Vagina (tissue), 2 donors: Measurements from ENCODE around the gene BTN1A1. TPM values are rescaled to one million over a fixed set of nuclear protein-coding genes. Genes with fewer than 3 reads are reported as not detected.

Source experiments
- DNase-seq, 2 donors: peaks; one replicate each; pipeline ENCODE4 v3.0.0-alpha.2; 2017; ENCODE audit errors: extremely low spot score in 2 of 2
- H3K27ac ChIP-seq: fragments of 200-600 bp; sonication (generic); one replicate; pipeline ENCODE4 v1.5.1; 2019
- H3K27me3 ChIP-seq: fragments of 200-600 bp; sonication (generic); one replicate; pipeline ENCODE4 v1.5.1; 2019
- H3K36me3 ChIP-seq, 2 donors: fragments of 200-600 bp; sonication (generic); one replicate each; pipeline ENCODE4 v1.5.1; 2017 to 2019
- H3K4me1 ChIP-seq: fragments of 200-600 bp; sonication (generic); one replicate; pipeline ENCODE4 v1.5.1; 2019
- H3K4me3 ChIP-seq, 2 donors: fragments of 200-600 bp; sonication (generic); 1 replicate in 1 of 2; 2 replicates in 1 of 2; pipeline ENCODE4 v1.5.1; 2016 to 2019
- H3K9me3 ChIP-seq: fragments of 200-600 bp; sonication (generic); one replicate; pipeline ENCODE4 v1.5.1; 2019
- CTCF ChIP-seq, 3 experiments: fragments of 450-650 bp in 2 of 3; fragments of 200-600 bp in 1 of 3; sonication (generic) in 1 of 3; IDR thresholded peaks; one replicate each; pipeline ENCODE4 v1.5.1; 2017 to 2019; ENCODE audit warnings: antibody characterized with exemption in 3 of 3, mild to moderate bottlenecking in 2 of 3, moderate library complexity in 2 of 3
- POLR2A ChIP-seq, 2 donors: fragments of 450-650 bp; IDR thresholded peaks; one replicate each; pipeline ENCODE4 v1.6.1; 2017; ENCODE audit warnings: antibody characterized with exemption in 2 of 2, mild to moderate bottlenecking in 2 of 2, moderate library complexity in 2 of 2
- POLR2AphosphoS5 ChIP-seq, 2 donors: sonication (generic); formaldehyde crosslinking; IDR thresholded peaks; one replicate each; pipeline ENCODE4 v1.9.0; 2017; ENCODE audit warnings: antibody characterized with exemption in 2 of 2, mild to moderate bottlenecking in 2 of 2, low read depth in 1 of 2; ENCODE audit not compliant: insufficient read depth in 1 of 2
- intact Hi-C: fragments of 100-400 bp; cut with DNase I; formaldehyde crosslinking; loops from one replicate; pipeline ENCODE4 v1.15.1; 2023
- total RNA-seq: library from RNA; depleted of rRNA; stranded (reverse); fragments of >200 nt; gene quantifications from one replicate; pipeline ENCODE4 v1.2.3, GENCODE V29; 2016

The BTN1A1 gene
- total RNA-seq, 1 donor from 2014 or later: not detected

GRCh38 chr6:26552205-26552604, 52.1 kb downstream of the BTN1A1 start:
- DNase-seq: no peak
- TF ChIP-seq POLR2A (IDR thresholded peaks at IDR 0.05): no peak
- Histone ChIP-seq H3K36me3 (no peaks in the 10 kb centered on the region), H3K27me3 (no peaks in the 10 kb centered on the region), H3K9me3 (no peaks in the 10 kb centered on the region), H3K4me1 (peaks cover 7% of the 10 kb centered on the region), H3K4me3 (no peak overlapping the region), H3K27ac (no peak overlapping the region)
- intact Hi-C loops: loop anchor here (5.0 to 10.0 kb wide), 2 partner anchors 240 to 1283 kb away; a partner anchor contains a TSS

DNA sequence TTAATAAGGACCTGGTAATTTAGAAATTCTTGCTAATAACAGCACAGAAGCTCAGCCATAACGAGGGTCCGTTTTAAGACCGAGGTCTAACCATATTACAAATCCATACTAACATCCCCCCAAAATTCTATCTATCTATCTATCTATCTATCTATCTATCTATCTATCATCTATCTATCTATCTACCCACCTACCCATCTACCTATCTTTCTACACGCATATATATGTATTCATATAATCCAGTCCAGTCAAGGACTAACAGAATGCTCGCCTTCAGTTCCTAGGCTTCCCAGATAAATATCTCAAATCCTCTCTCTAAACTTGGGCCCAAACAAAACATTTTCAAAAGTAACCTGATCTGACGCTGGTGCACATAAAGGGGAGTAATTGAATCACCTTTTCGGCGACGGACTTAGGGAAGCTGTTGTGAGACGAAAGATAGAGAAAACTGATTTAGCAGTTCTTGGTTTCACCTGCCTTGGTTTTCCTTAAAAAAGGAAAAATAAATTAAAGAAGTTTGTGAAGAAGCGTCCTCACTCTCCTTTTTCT, 52.6 kb downstream of the BTN1A1 start:
- Histone ChIP-seq H3K9me3 (no peaks in the 10 kb centered on the region), H3K27ac (peak overlapping the region; percentile 91), H3K36me3 (no peaks in the 10 kb centered on the region), H3K4me3 (peak overlapping the region; percentile 49 to 51), H3K27me3 (no peaks in the 10 kb centered on the region), H3K4me1 (peaks cover 7% of the 10 kb centered on the region)
- no peak for TF ChIP-seq POLR2A (IDR thresholded peaks at IDR 0.05)
- TF ChIP-seq CTCF (IDR thresholded peaks at IDR 0.05): no peak
- intact Hi-C loops: loop anchor here (5.0 to 10.0 kb wide), 2 partner anchors 240 to 1282 kb away; a partner anchor contains a TSS
- no peak for DNase-seq

- intact Hi-C loops: loop anchor here (5.0 to 10.0 kb wide), 2 partner anchors 241 to 1282 kb away; a partner anchor contains a TSS
- Histone ChIP-seq H3K4me3 (peak overlapping the region; percentile 49 to 51), H3K4me1 (peaks cover 7% of the 10 kb centered on the region), H3K27ac (peak overlapping the region; percentile 91), H3K9me3 (no peaks in the 10 kb centered on the region), H3K27me3 (no peaks in the 10 kb centered on the region), H3K36me3 (no peaks in the 10 kb centered on the region)
- TF ChIP-seq POLR2AphosphoS5 (IDR thresholded peaks at IDR 0.05; ENCODE audit: insufficient read depth in 1 of 2, low read depth in 1 of 2): no peak
- no peak for TF ChIP-seq CTCF (IDR thresholded peaks at IDR 0.05)
- no peak for TF ChIP-seq POLR2A (IDR thresholded peaks at IDR 0.05)
- no peak for DNase-seq
Measured at GRCh38 chr6:26553264-26553634, 53.1 kb downstream of the BTN1A1 start.

DNA sequence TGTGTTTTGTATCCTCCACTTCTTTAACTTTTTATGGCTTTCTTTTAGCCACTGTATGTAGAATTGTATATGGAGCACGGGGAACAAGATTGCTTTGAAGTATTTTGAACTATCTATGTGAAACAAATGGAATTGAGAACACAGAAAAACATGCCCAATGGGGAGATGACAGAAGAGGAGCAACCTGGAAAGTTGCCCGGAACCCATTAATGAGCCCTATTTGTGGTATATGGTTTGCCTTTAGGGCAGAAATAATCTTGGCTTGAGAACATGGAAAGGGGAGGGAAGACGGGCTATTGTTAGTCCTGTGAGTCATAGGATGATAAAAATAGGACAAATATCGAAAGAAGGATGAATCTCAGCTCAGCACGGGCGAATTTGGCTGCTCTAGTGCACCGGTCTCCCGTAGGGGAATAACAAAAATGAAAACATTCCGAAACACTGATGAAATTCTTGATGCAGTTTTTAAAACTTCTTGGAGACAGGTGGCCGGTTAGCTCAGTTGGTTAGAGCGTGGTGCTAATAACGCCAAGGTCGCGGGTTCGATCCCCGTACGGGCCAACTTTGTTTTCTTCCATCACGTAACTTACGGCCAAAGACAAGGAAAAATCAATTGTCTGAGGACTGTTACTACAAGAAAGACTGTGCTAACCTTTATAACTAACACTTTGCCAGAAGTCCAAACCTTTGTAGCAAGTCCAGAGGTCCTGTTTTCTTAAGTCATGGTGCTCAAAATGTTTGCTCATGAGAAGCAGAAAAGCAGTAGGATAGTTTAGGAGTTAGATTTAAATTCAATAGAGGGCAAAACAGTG, 53.7 kb downstream of the BTN1A1 start:
- Histone ChIP-seq H3K4me3 (peak overlapping the region; percentile 49 to 51), H3K27ac (peak overlapping the region; percentile 91), H3K27me3 (no peaks in the 10 kb centered on the region), H3K9me3 (no peaks in the 10 kb centered on the region), H3K4me1 (peaks cover 7% of the 10 kb centered on the region), H3K36me3 (no peaks in the 10 kb centered on the region)
- no peak for DNase-seq
- TF ChIP-seq POLR2A (IDR thresholded peaks at IDR 0.05) (no peak), POLR2AphosphoS5 (IDR thresholded peaks at IDR 0.05; ENCODE audit: insufficient read depth in 1 of 2, low read depth in 1 of 2) (peak in 1 of 2 donors; percentile 80), CTCF (IDR thresholded peaks at IDR 0.05) (no peak)
- intact Hi-C loops: loop anchor here (5.0 to 10.0 kb wide), 2 partner anchors 242 to 1281 kb away; a partner anchor contains a TSS

- H3K4me3 ChIP-seq: peak overlapping the region; percentile 49 to 51
Measured at GRCh38 chr6:26554447-26554696, 54.3 kb downstream of the BTN1A1 start.

More at GRCh38 chr6:26554447-26554696, 54.3 kb downstream of the BTN1A1 start:
- Histone ChIP-seq H3K4me1 (peaks cover 7% of the 10 kb centered on the region), H3K27ac (peak overlapping the region; percentile 91), H3K27me3 (no peaks in the 10 kb centered on the region), H3K9me3 (no peaks in the 10 kb centered on the region), H3K36me3 (no peaks in the 10 kb centered on the region)
- no peak for DNase-seq
- intact Hi-C loops: loop anchor here (5.0 to 10.0 kb wide), 2 partner anchors 242 to 1280 kb away; a partner anchor contains a TSS
- TF ChIP-seq CTCF (IDR thresholded peaks at IDR 0.05): no peak
- no peak for TF ChIP-seq POLR2AphosphoS5 (IDR thresholded peaks at IDR 0.05; ENCODE audit: insufficient read depth in 1 of 2, low read depth in 1 of 2)
- no peak for TF ChIP-seq POLR2A (IDR thresholded peaks at IDR 0.05)
